ENCODE results near the gene MEF2D.
A peak's percentile ranks its signal among the peaks of the same experiment; 100 is the strongest.

Gene MEF2D

DNA sequence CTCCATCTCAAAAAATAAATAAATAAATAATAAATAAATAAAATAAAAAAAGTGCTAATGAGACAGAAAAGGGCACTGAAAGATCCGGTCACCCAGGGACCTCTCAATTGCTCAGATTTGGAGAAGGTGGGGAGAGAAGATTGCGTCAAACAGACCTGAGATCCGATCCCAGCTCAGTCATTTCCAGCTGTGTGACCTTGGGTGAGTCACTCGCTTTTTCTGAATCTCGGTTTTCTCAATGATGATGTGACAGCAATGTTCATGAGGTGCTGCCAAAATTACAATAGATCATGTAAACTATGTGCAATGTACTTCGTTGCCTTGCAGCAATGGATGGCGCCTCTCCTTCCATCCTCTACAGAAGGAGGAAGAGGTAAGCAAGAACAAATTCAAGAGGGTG, 11.1 kb upstream of the MEF2D start:
- TF ChIP-seq, protein P1, sequence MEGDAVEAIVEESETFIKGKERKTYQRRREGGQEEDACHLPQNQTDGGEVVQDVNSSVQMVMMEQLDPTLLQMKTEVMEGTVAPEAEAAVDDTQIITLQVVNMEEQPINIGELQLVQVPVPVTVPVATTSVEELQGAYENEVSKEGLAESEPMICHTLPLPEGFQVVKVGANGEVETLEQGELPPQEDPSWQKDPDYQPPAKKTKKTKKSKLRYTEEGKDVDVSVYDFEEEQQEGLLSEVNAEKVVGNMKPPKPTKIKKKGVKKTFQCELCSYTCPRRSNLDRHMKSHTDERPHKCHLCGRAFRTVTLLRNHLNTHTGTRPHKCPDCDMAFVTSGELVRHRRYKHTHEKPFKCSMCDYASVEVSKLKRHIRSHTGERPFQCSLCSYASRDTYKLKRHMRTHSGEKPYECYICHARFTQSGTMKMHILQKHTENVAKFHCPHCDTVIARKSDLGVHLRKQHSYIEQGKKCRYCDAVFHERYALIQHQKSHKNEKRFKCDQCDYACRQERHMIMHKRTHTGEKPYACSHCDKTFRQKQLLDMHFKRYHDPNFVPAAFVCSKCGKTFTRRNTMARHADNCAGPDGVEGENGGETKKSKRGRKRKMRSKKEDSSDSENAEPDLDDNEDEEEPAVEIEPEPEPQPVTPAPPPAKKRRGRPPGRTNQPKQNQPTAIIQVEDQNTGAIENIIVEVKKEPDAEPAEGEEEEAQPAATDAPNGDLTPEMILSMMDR (IDR thresholded peaks at IDR 0.05; ENCODE audit: unreplicated experiment in 3 of 3): no peak
- Mint-ChIP-seq H3K4me1 (peaks cover 27% of the 10 kb centered on the region), H3K4me3 (no peak overlapping the region), H3K36me3 (ENCODE audit: low read depth) (no peaks in the 10 kb centered on the region), H3K9me3 (no peaks in the 10 kb centered on the region), H3K27ac (no peak overlapping the region), H3K27me3 (ENCODE audit: low read depth) (peaks cover 9% of the 10 kb centered on the region)

DNA sequence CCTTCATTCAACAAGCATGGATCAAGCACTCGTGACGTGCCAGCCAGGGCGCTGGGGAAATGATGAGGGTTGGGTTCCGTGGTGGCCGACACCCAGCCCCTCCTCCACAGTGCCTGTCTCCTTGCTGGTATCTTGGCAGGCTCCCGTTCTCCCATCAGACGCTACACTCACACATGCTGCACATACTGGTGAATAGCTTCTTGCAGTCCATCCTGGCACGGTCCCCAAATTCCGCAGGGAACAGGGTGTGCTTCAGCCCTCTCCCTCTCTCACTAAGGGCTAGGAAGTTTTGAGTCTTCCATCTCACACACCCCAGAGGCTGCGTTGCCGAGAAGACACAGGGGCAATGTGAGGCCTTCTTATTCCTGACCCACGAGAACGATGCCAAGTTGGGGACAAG, 10.1 kb upstream of the MEF2D start:
- Mint-ChIP-seq H3K4me1 (peaks cover 32% of the 10 kb centered on the region), H3K27me3 (ENCODE audit: low read depth) (peaks cover 9% of the 10 kb centered on the region), H3K9me3 (no peaks in the 10 kb centered on the region), H3K36me3 (ENCODE audit: low read depth) (no peaks in the 10 kb centered on the region), H3K27ac (no peak overlapping the region), H3K4me3 (no peak overlapping the region)
- TF ChIP-seq, protein P1 (IDR thresholded peaks at IDR 0.05; ENCODE audit: unreplicated experiment in 3 of 3): no peak

DNA sequence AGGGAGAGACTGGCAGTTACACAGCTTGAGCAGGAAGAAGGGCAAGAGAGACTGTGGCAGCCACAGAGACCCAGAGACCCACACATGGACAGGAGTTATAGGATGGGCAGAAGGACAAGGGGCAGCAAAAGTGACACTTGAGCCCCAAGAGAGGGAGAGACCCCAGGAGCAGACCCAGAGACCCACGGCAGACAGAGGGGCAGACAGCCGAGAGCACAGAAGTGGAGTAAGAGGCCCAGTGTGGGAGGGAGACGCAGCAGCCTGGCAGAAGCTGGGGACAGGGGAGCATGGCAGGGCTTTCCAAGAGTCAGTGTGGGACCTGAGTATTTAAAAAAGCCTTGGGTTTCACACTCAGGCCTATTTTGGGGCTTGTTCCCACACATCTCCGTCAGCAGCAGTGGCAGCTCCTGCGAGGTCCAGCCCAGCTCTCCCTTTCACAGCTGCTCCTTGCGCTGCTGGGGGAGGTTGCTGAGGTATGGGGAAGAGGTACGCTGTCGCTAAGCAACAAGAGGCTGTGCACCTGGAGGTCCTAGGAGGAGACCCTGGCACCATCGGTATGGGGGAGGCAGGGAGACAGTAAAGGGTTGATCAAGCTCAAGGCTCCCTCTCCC, 9.0 kb upstream of the MEF2D start:
- no peaks in the 10 kb centered on the region for H3K36me3 Mint-ChIP-seq (ENCODE audit: low read depth)
- TF ChIP-seq, protein P1 (IDR thresholded peaks at IDR 0.05; ENCODE audit: unreplicated experiment in 3 of 3): no peak
- H3K27ac Mint-ChIP-seq: peak overlapping the region in 1 of 3 experiments; percentile 67
- peaks cover 43% of the 10 kb centered on the region for H3K4me1 Mint-ChIP-seq
- H3K4me3 Mint-ChIP-seq: no peak overlapping the region
- peaks cover 9% of the 10 kb centered on the region for H3K27me3 Mint-ChIP-seq (ENCODE audit: low read depth)
- no peaks in the 10 kb centered on the region for H3K9me3 Mint-ChIP-seq

DNA sequence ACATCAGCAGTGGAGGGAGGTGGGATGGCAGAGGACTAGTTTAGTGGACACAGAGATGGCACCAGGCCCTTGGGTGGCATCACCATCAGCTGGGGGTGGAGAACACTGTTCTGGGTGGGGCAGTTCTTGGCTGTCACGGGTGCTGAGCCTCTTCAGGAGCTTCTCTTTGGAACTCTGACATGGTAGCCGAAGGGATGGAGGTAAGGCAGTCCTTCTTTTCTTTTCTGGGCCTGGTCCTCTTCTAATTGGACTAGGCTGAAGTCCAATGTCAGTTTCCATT, 8.3 kb upstream of the MEF2D start:
- H3K27ac Mint-ChIP-seq: peak overlapping the region in 2 of 3 experiments; percentile 49 to 67
- no peak overlapping the region for H3K4me3 Mint-ChIP-seq
- TF ChIP-seq, protein P1 (IDR thresholded peaks at IDR 0.05; ENCODE audit: unreplicated experiment in 3 of 3): no peak
- no peaks in the 10 kb centered on the region for H3K9me3 Mint-ChIP-seq
- H3K36me3 Mint-ChIP-seq (ENCODE audit: low read depth): no peaks in the 10 kb centered on the region
- peaks cover 49% of the 10 kb centered on the region for H3K4me1 Mint-ChIP-seq
- peaks cover 9% of the 10 kb centered on the region for H3K27me3 Mint-ChIP-seq (ENCODE audit: low read depth)

DNA sequence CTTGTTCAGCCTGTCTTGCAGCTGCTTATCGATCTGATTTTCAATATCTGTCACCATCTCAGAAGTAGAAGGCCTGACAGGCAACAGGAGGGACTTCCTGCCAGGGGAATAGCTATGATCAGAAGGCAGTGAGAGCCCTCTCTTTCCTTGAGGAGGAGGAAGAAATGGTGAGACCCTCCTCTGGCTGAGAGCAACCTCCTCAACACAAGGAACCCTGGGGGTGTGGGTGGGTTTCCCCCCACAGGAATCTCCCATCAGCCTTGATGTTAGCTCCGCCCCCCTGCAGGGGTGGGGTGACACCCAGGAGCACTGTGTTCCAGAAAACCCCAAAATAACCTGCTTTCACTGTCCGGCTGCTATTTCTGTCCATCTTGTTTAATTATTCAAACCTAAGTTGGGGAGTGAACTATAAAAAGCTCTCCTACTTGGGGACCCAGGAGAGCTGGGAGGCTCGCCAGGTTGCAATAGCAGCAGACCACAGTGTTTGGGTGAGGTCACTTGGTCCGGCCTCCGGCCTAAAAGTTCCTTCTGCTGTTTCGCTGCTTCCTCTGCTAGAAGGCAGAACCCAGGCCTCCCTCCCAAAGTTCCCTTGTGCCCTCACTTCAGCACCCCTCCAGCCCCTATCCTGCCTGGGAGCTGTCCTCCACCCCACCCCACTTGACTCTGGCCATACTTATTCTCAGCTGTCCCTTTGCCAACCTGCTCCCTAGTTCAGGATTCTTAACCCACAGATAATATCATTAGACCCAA, 7.8 kb upstream of the MEF2D start:
- Mint-ChIP-seq H3K36me3 (ENCODE audit: low read depth) (no peaks in the 10 kb centered on the region), H3K9me3 (no peaks in the 10 kb centered on the region), H3K4me1 (peaks cover 54% of the 10 kb centered on the region), H3K27ac (peak overlapping the region in 2 of 3 experiments; percentile 49 to 67), H3K4me3 (no peak overlapping the region), H3K27me3 (ENCODE audit: low read depth) (peaks cover 9% of the 10 kb centered on the region)
- TF ChIP-seq, protein P1 (IDR thresholded peaks at IDR 0.05; ENCODE audit: unreplicated experiment in 3 of 3): no peak

DNA sequence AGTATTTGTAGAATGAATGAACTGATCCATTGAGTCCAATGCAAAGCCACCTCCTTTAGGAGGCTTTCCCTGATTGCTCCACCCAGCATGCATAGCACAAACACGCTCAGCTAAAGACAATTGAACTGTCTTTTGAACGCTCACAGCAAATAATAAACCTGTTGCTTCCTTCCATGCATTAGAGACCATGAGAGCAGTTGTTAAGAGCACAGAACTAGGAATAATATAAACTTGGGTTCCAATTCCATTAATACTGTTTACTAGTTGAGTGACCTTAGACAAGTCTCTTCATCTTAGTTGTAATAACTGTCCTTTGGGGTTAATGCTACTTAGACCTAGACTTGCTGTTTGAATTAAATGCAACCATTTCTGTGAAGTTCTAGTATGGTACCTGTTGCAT, 5.9 kb upstream of the MEF2D start:
- Mint-ChIP-seq H3K27ac (peak overlapping the region; percentile 92 to 99 (median 96)), H3K4me1 (peaks cover 73% of the 10 kb centered on the region), H3K27me3 (ENCODE audit: low read depth) (peaks cover 5% of the 10 kb centered on the region), H3K4me3 (no peak overlapping the region), H3K36me3 (ENCODE audit: low read depth) (no peaks in the 10 kb centered on the region), H3K9me3 (no peaks in the 10 kb centered on the region)
- TF ChIP-seq, protein P1 (IDR thresholded peaks at IDR 0.05; ENCODE audit: unreplicated experiment in 3 of 3): no peak
